D721Med (cell line): Measurements from ENCODE around the gene FUCA2.

ENCODE experiments used
- DNase-seq: peaks from one replicate; pipeline ENCODE4 v3.0.0; 2011; ENCODE audit warnings: low spot score; ENCODE audit not compliant: insufficient read length
- FAIRE-seq: peaks from 2 replicates; lab custom pipeline; 2011; peaks lifted over from hg19 to GRCh38; lab: Jason Lieb, UNC
- TF ChIP-seq, protein P1 (sequence below): IDR thresholded peaks from 2 replicates; pipeline ENCODE4 v1.5.1; 2012; ENCODE audit warnings: mild to moderate bottlenecking, control low read depth; ENCODE audit not compliant: insufficient read depth; ENCODE audit errors: missing control alignments

The FUCA2 gene

GRCh38 chr6:143542888-143543287, 31.4 kb upstream of the FUCA2 start:
- DNase-seq, result no peak
- TF ChIP-seq, protein P1, sequence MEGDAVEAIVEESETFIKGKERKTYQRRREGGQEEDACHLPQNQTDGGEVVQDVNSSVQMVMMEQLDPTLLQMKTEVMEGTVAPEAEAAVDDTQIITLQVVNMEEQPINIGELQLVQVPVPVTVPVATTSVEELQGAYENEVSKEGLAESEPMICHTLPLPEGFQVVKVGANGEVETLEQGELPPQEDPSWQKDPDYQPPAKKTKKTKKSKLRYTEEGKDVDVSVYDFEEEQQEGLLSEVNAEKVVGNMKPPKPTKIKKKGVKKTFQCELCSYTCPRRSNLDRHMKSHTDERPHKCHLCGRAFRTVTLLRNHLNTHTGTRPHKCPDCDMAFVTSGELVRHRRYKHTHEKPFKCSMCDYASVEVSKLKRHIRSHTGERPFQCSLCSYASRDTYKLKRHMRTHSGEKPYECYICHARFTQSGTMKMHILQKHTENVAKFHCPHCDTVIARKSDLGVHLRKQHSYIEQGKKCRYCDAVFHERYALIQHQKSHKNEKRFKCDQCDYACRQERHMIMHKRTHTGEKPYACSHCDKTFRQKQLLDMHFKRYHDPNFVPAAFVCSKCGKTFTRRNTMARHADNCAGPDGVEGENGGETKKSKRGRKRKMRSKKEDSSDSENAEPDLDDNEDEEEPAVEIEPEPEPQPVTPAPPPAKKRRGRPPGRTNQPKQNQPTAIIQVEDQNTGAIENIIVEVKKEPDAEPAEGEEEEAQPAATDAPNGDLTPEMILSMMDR, result no peak
- no peak for FAIRE-seq

GRCh38 chr6:143540192-143540591, 28.7 kb upstream of the FUCA2 start:
- DNase-seq (no peak), FAIRE-seq (no peak)
- TF ChIP-seq, protein P1, result no peak

DNA sequence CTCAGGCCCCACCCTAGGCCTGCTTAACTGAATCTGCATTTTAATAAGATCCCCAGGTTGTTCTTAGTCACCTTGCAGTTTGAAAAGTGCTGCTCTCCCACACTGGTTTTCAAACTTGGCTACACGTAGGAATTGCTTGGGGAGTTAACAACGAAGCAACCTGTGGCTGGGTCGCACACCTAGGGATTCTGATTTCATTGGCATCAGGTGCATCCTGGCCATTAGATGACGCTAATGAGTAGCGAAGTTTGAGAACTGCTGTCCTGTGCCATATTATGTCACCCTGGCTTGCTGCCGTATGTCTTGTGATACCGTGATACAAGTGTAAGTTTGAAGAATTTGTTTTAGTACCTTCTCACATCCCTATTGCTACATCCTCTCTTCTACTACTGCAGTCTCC, 28.2 kb upstream of the FUCA2 start:
- no peak for FAIRE-seq
- TF ChIP-seq, protein P1, result no peak
- no peak for DNase-seq

- no peak for FAIRE-seq
- TF ChIP-seq, protein P1, result no peak
- no peak for DNase-seq
Observed at GRCh38 chr6:143539106-143539505, 27.6 kb upstream of the FUCA2 start.

GRCh38 chr6:143538374-143538773, 26.9 kb upstream of the FUCA2 start:
- no peak for FAIRE-seq
- TF ChIP-seq, protein P1, result no peak
- no peak for DNase-seq

- FAIRE-seq (no peak), DNase-seq (no peak)
- TF ChIP-seq, protein P1, result no peak
Observed at GRCh38 chr6:143536866-143537691, 25.6 kb upstream of the FUCA2 start.

DNA sequence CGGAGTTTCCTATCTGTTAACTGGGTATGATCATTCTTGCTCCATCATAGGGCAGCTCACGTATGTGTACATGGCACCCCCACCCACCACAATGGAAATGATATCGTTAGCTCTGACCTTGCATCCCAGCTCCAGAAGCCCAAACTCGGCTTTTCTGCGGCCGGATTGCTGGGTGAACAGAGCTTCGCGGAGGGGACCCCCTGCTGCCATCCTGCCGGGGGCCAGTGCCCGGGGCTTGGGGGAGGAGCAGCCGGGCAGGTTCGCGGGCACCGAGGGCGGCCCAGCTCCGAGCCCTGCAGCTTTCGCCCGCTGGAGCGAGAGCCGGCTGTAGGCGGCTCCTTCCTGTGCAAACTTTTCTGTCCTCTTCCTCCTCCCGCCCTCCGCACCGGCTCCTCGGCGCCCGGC, 24.9 kb upstream of the FUCA2 start:
- DNase-seq (no peak), FAIRE-seq (no peak)
- TF ChIP-seq, protein P1, result no peak
